OCI-LY1 (cell line): ENCODE results near the gene RPL28.

Experiments used
- H2AFZ ChIP-seq: fragments of 200-600 bp; sonication (generic), shearing (Covaris generic); 2 replicates; pipeline ENCODE4 v1.6.0; 2014; ENCODE audit warnings: antibody characterized with exemption, mild to moderate bottlenecking, low read length
- H3F3A ChIP-seq: fragments of 200-600 bp; sonication (generic), shearing (Covaris generic); 2 replicates; pipeline ENCODE4 v1.6.0; 2014; ENCODE audit warnings: mild to moderate bottlenecking, antibody characterized with exemption, low read length, moderate library complexity; ENCODE audit not compliant: insufficient read depth
- H3K27ac ChIP-seq: fragments of 200-600 bp; sonication (generic); 2 replicates; pipeline ENCODE4 v1.5.1; 2014; ENCODE audit warnings: low read length, mixed run types, mild to moderate bottlenecking, low read depth; ENCODE audit not compliant: poor library complexity, severe bottlenecking
- H3K27me3 ChIP-seq: fragments of 200-600 bp; sonication (generic); 2 replicates; pipeline ENCODE4 v1.6.0; 2014; ENCODE audit warnings: antibody characterized with exemption, mild to moderate bottlenecking, low read length, moderate library complexity; ENCODE audit not compliant: insufficient read depth
- H3K36me3 ChIP-seq: fragments of 200-600 bp; sonication (generic); 2 replicates; pipeline ENCODE4 v1.6.1; 2014; ENCODE audit warnings: mild to moderate bottlenecking, antibody characterized with exemption, low read length, moderate library complexity, mixed read lengths; ENCODE audit not compliant: insufficient read depth
- H3K4me1 ChIP-seq: fragments of 200-600 bp; sonication (generic); 2 replicates; pipeline ENCODE4 v1.5.1; 2014; ENCODE audit warnings: mild to moderate bottlenecking, low read length, moderate library complexity; ENCODE audit not compliant: insufficient read depth, severe bottlenecking
- H3K4me2 ChIP-seq: fragments of 200-600 bp; sonication (generic), shearing (Covaris generic); 2 replicates; pipeline ENCODE4 v1.6.1; 2014; ENCODE audit warnings: low read length
- H3K4me3 ChIP-seq: fragments of 200-600 bp; sonication (generic); 2 replicates; pipeline ENCODE4 v1.5.1; 2014; ENCODE audit warnings: low read length, low read depth, mild to moderate bottlenecking, mixed read lengths; ENCODE audit not compliant: poor library complexity, severe bottlenecking
- H3K79me2 ChIP-seq: fragments of 200-600 bp; shearing (Covaris generic); 2 replicates; pipeline ENCODE4 v1.6.1; 2016; ENCODE audit warnings: mixed run types, low read length, mixed read lengths; ENCODE audit not compliant: insufficient read depth
- H3K9ac ChIP-seq: fragments of 200-600 bp; sonication (generic), shearing (Covaris generic); 2 replicates; pipeline ENCODE4 v1.6.1; 2014; ENCODE audit warnings: mild to moderate bottlenecking, low read length, mixed read lengths
- H3K9me2 ChIP-seq: fragments of 200-600 bp; sonication (generic), shearing (Covaris generic); 2 replicates; pipeline ENCODE4 v1.6.1; 2014; ENCODE audit warnings: low read depth, mild to moderate bottlenecking, low read length, mixed read lengths
- H3K9me3 ChIP-seq: fragments of 200-600 bp; shearing (Covaris generic); 2 replicates; pipeline ENCODE4 v1.6.1; 2014; ENCODE audit warnings: low read length, mixed read lengths
- H4K20me1 ChIP-seq: fragments of 200-600 bp; sonication (generic), shearing (Covaris generic); 2 replicates; pipeline ENCODE4 v1.6.0; 2016; ENCODE audit warnings: mild to moderate bottlenecking, low read length; ENCODE audit not compliant: insufficient read depth
- CTCF ChIP-seq: fragments of 200-600 bp; sonication (generic), shearing (Covaris generic); IDR thresholded peaks from 2 replicates; pipeline ENCODE4 v1.5.1; 2017; ENCODE audit warnings: mild to moderate bottlenecking, antibody characterized with exemption, low read length, moderate library complexity, mixed read lengths
- EZH2 ChIP-seq: fragments of 200-600 bp; sonication (generic), shearing (Covaris generic); IDR thresholded peaks from 2 replicates; pipeline ENCODE4 v1.8.0; 2017; ENCODE audit warnings: borderline replicate concordance, mixed run types, mild to moderate bottlenecking, antibody characterized with exemption, low read length, moderate library complexity, mixed read lengths

Gene RPL28

GRCh38 chr19:55358943-55359908, 26.5 kb upstream of the RPL28 start:
- no peak overlapping the region for H3K27ac ChIP-seq
- no peaks in the 10 kb centered on the region for H3K79me2 ChIP-seq
- no peaks in the 10 kb centered on the region for H3F3A ChIP-seq
- no peak for TF ChIP-seq CTCF
- TF ChIP-seq EZH2, result no peak
- no peaks in the 10 kb centered on the region for H4K20me1 ChIP-seq
- peaks cover 4% of the 10 kb centered on the region; the same call in 1 of the 2 replicates for H3K27me3 ChIP-seq
- H3K9ac ChIP-seq, result no peak overlapping the region
- no peaks in the 10 kb centered on the region for H3K4me1 ChIP-seq
- no peak overlapping the region for H2AFZ ChIP-seq
- H3K36me3 ChIP-seq, result no peaks in the 10 kb centered on the region
- H3K4me3 ChIP-seq, result no peak overlapping the region
- no peak overlapping the region for H3K4me2 ChIP-seq
- H3K9me2 ChIP-seq, result no peaks in the 10 kb centered on the region
- H3K9me3 ChIP-seq, result no peaks in the 10 kb centered on the region

GRCh38 chr19:55360902-55361301, 24.8 kb upstream of the RPL28 start:
- no peak overlapping the region for H3K27ac ChIP-seq
- no peaks in the 10 kb centered on the region for H3F3A ChIP-seq
- H3K36me3 ChIP-seq, result no peaks in the 10 kb centered on the region
- TF ChIP-seq EZH2 (no peak), CTCF (no peak)
- peaks cover 9% of the 10 kb centered on the region; the same call in 1 of the 2 replicates for H3K27me3 ChIP-seq
- no peak overlapping the region for H3K4me3 ChIP-seq
- H3K9ac ChIP-seq, result no peak overlapping the region
- H3K9me3 ChIP-seq, result no peaks in the 10 kb centered on the region
- H3K79me2 ChIP-seq, result no peaks in the 10 kb centered on the region
- H4K20me1 ChIP-seq, result no peaks in the 10 kb centered on the region
- H3K4me1 ChIP-seq, result no peaks in the 10 kb centered on the region
- H3K9me2 ChIP-seq, result no peaks in the 10 kb centered on the region
- H3K4me2 ChIP-seq, result no peak overlapping the region
- no peak overlapping the region for H2AFZ ChIP-seq

DNA sequence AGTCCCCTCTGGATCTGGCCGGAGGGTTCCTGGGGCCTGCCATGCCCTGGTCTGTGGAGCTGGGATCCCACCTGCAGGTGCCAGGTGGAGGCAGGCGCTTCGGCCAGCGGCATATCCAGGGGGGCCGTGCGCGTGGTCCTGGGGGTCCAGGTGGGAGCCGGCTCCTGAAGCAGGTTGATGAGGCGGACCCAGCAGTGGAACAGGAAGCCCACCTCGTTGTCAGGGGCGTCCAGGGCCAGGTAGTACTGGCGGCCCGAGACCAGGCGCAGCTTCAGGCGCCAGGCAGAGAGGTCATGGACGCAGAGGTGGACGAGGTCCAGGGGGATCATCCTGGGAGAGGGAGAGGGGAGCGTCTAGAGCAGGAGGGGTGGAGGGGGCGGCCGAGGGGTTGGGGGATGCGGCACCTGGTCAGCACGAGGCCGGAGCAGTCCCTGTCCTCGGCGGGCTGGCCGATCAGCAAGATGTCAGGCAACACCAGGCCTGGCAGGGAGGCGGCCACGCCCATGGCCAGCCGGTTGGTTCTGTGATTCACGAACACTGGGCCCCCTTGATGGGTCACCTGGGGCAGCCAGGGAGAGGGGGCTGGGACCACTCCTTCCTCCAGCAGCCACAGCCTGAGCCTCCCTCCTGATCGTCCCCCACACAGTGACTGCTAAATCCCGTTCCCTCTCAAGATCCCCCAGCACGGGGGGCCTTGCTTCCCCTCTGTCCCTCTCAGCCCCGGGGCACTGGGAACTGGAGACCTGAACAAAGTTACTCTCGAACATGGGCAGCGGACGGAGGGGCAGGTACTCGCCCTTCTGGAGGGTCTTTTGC, 23.4 kb upstream of the RPL28 start:
- H3K9me3 ChIP-seq, result no peaks in the 10 kb centered on the region
- no peaks in the 10 kb centered on the region for H3K36me3 ChIP-seq
- no peak overlapping the region for H3K27ac ChIP-seq
- no peak overlapping the region for H3K9ac ChIP-seq
- H2AFZ ChIP-seq, result no peak overlapping the region
- H3K4me2 ChIP-seq, result no peak overlapping the region
- no peak overlapping the region for H3K4me3 ChIP-seq
- peaks cover 9% of the 10 kb centered on the region; the same call in 1 of the 2 replicates for H3K27me3 ChIP-seq
- no peaks in the 10 kb centered on the region for H3K9me2 ChIP-seq
- no peaks in the 10 kb centered on the region for H4K20me1 ChIP-seq
- no peaks in the 10 kb centered on the region for H3K79me2 ChIP-seq
- no peaks in the 10 kb centered on the region for H3K4me1 ChIP-seq
- no peaks in the 10 kb centered on the region for H3F3A ChIP-seq
- TF ChIP-seq CTCF (no peak), EZH2 (no peak)
